WTC11 (cell line): ENCODE data around the gene ABCC3.

Experiments used
- FOXP1 ChIP-seq: sonication (generic); formaldehyde crosslinking; IDR thresholded peaks from 2 replicates; pipeline ENCODE4 v1.8.0; 2022; ENCODE audit warnings: missing genetic modification reagents, mild to moderate bottlenecking, moderate library complexity, borderline replicate concordance
- HMGXB4 ChIP-seq: sonication (generic); formaldehyde crosslinking; IDR thresholded peaks from 2 replicates; pipeline ENCODE4 v1.8.1; 2023; ENCODE audit warnings: mild to moderate bottlenecking, moderate library complexity, missing genetic modification reagents
- SP1 ChIP-seq: sonication (generic); formaldehyde crosslinking; conservative IDR thresholded peaks from 2 replicates; pipeline ENCODE4 v1.8.1; 2022; ENCODE audit warnings: missing genetic modification reagents
- ZNF263 ChIP-seq: sonication (generic); formaldehyde crosslinking; IDR thresholded peaks from 2 replicates; pipeline ENCODE4 v1.8.1; 2022; ENCODE audit warnings: low read depth, mild to moderate bottlenecking, moderate library complexity, missing genetic modification reagents
- TF ChIP-seq, protein P1 (sequence below): fragments of 200-600 bp; IDR thresholded peaks from 2 replicates; pipeline ENCODE4 v1.8.0; 2022; ENCODE audit warnings: antibody characterized with exemption
- TF ChIP-seq, protein P2 (sequence below): sonication (generic); formaldehyde crosslinking; IDR thresholded peaks from 2 replicates; pipeline ENCODE4 v1.8.1; 2023; ENCODE audit warnings: mild to moderate bottlenecking, missing genetic modification reagents, moderate library complexity

GRCh38 chr17:50680126-50680525 is 45.4 kb downstream of the ABCC3 start:
- no peak for TF ChIP-seq HMGXB4 (CRISPR knock-in tag)
- TF ChIP-seq SP1, result no peak
- TF ChIP-seq, protein P1, sequence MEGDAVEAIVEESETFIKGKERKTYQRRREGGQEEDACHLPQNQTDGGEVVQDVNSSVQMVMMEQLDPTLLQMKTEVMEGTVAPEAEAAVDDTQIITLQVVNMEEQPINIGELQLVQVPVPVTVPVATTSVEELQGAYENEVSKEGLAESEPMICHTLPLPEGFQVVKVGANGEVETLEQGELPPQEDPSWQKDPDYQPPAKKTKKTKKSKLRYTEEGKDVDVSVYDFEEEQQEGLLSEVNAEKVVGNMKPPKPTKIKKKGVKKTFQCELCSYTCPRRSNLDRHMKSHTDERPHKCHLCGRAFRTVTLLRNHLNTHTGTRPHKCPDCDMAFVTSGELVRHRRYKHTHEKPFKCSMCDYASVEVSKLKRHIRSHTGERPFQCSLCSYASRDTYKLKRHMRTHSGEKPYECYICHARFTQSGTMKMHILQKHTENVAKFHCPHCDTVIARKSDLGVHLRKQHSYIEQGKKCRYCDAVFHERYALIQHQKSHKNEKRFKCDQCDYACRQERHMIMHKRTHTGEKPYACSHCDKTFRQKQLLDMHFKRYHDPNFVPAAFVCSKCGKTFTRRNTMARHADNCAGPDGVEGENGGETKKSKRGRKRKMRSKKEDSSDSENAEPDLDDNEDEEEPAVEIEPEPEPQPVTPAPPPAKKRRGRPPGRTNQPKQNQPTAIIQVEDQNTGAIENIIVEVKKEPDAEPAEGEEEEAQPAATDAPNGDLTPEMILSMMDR, result no peak
- no peak for TF ChIP-seq ZNF263
- TF ChIP-seq, protein P2, sequence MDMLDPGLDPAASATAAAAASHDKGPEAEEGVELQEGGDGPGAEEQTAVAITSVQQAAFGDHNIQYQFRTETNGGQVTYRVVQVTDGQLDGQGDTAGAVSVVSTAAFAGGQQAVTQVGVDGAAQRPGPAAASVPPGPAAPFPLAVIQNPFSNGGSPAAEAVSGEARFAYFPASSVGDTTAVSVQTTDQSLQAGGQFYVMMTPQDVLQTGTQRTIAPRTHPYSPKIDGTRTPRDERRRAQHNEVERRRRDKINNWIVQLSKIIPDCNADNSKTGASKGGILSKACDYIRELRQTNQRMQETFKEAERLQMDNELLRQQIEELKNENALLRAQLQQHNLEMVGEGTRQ (CRISPR knock-in tag), result no peak
- TF ChIP-seq FOXP1 (CRISPR knock-in tag), result no peak
